Measurements from ENCODE around the gene CLDN24.

- TF ChIP-seq TCF12 (IDR thresholded peaks at IDR 0.05) (no peak), CTCF (IDR thresholded peaks at IDR 0.05) (no peak), FOSL2 (IDR thresholded peaks at IDR 0.05; ENCODE audit: borderline replicate concordance, low read depth) (no peak), POLR2AphosphoS5 (IDR thresholded peaks at IDR 0.05; ENCODE audit: low read depth, low read length) (no peak)
Observed at GRCh38 chr4:183353557-183353956, 31.3 kb upstream of the CLDN24 start.
